ENCODE measurements around the gene MRPS25. TPM values are rescaled to one million over a fixed set of nuclear protein-coding genes. Genes with fewer than 3 reads are reported as not detected.

Gene MRPS25
- polyA plus RNA-seq, 1 donor (not counting 4 experiments of a cell fraction or from before 2014, with no cell fraction given), result 54.5 TPM

DNA sequence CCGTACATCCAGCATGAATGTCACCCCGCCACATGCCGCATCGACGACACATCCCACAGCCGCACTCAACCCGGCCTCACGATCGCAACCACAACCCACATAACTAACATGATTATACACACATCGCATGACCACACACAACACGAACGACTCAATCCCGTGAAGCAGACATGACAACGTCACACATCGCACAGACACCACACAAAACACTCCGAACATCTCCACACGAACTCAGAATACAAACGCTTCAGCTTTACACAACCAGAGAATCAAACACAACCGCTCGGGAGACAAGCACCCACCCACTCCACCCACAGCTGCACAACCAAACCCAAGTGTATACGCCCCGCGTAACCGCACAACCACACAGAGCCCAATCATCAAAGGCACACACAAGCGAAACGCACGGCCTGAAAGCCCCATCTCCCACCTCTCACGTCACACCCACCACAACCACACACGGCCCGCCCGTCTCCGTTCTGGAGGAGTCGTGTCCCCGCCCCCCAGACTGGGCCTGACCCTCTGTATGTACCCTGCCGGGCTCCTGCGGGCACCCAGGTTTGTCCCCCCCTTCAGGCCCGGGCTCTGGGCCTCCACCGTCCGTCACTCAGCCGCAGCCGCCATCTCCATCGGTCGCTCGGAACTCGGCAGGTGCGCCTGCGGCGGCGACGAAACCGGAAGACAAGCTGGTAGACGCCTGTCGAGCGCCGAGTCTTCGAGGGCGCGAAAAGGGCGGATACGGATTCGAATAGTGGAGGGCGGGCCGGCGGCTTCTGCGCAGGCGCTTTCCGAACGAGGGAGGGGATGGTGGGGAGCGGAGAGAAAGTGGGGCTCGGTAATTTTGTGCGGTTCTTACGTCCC is 33.6 kb upstream of the MRPS25 start, which contains the start of gene RBSN:
Gene RBSN, minus strand, starts transcription at position 646 of the 861 bp plus-strand sequence. CDS start 3,028 bp downstream, outside the sequence.
- peak; percentile 59 for DNase-seq (ENCODE audit: low read depth, low spot score)
- peaks cover 22% of the 10 kb centered on the region for H3K79me2 ChIP-seq (ENCODE audit: control insufficient read depth, insufficient read depth, low read length)
- peak within 1 kb of the TSS; percentile 96 for H3K9ac ChIP-seq (ENCODE audit: control insufficient read depth, extremely low read depth, insufficient read depth, low read length)
- H3K27me3 ChIP-seq (ENCODE audit: control insufficient read depth, extremely low read depth, insufficient read depth, low read length), result no peaks in the 10 kb centered on the region
- H3K9me1 ChIP-seq (ENCODE audit: control insufficient read depth, extremely low read depth, insufficient read depth, low read length), result no peaks in the 10 kb centered on the region
- dilution Hi-C loops (cut with MboI; ENCODE audit: extremely low pct_ligation_motif_present, low sequenced_read_pairs), result no loop called here
- peaks cover 16% of the 10 kb centered on the region for H3K4me1 ChIP-seq (ENCODE audit: control insufficient read depth, extremely low read depth, insufficient read depth, low read length)
- no peaks in the 10 kb centered on the region for H3K9me3 ChIP-seq (ENCODE audit: control insufficient read depth, low read depth, low read length)
- H2AFZ ChIP-seq (ENCODE audit: control insufficient read depth, low read length), result peak within 1 kb of the TSS; percentile 99
- no peak for FAIRE-seq
- H4K20me1 ChIP-seq (ENCODE audit: control insufficient read depth, extremely low read depth, insufficient read depth, low read length), result no peaks in the 10 kb centered on the region
- H3K4me2 ChIP-seq (ENCODE audit: control insufficient read depth, extremely low read depth, insufficient read depth, low read depth, low read length), result peak within 1 kb of the TSS; percentile 100
- no peak for TF ChIP-seq EZH2 (IDR thresholded peaks at IDR 0.05; ENCODE audit: low read length)
- TF ChIP-seq, protein P1, sequence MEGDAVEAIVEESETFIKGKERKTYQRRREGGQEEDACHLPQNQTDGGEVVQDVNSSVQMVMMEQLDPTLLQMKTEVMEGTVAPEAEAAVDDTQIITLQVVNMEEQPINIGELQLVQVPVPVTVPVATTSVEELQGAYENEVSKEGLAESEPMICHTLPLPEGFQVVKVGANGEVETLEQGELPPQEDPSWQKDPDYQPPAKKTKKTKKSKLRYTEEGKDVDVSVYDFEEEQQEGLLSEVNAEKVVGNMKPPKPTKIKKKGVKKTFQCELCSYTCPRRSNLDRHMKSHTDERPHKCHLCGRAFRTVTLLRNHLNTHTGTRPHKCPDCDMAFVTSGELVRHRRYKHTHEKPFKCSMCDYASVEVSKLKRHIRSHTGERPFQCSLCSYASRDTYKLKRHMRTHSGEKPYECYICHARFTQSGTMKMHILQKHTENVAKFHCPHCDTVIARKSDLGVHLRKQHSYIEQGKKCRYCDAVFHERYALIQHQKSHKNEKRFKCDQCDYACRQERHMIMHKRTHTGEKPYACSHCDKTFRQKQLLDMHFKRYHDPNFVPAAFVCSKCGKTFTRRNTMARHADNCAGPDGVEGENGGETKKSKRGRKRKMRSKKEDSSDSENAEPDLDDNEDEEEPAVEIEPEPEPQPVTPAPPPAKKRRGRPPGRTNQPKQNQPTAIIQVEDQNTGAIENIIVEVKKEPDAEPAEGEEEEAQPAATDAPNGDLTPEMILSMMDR (optimal IDR thresholded peaks at IDR 0.05 in 1 of 3, IDR thresholded peaks at IDR 0.05 in 1 of 3, conservative IDR thresholded peaks at IDR 0.05 in 1 of 3; ENCODE audit: extremely low read depth in 1 of 3, insufficient read depth in 2 of 3, low read length in 3 of 3), result no peak
- peak within 1 kb of the TSS; percentile 94 to 100 (median 99) for H3K4me3 ChIP-seq (ENCODE audit: control insufficient read depth in 2 of 3, extremely low read depth in 1 of 3, insufficient read depth in 2 of 3, low read depth in 1 of 3, low read length in 3 of 3)
- H3K27ac ChIP-seq (ENCODE audit: control insufficient read depth, insufficient read depth, low read length), result peak within 1 kb of the TSS; percentile 91
- H3K36me3 ChIP-seq (ENCODE audit: control insufficient read depth in 2 of 2, extremely low read depth in 1 of 2, insufficient read depth in 2 of 2, low read length in 2 of 2), result peaks cover 6 to 11% of the 10 kb centered on the region in 2 experiments

DNA sequence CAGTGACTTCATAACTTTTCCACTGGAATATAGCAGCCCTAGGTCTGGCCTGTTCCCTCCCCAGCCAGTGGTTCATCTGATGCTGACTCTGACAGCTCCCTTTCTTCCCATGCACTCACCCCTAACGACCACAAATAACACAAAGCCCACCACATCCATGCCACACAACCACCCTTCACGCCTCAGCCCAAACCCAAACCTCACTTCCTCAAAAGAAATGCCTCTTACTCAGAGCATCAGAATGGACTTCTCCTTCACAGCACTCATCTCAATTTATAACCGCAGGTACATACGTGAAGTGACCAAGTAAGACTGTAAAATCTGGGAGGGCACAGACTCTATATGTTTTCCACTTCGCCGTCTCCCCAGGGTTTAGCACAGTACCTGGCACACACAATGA is 32.8 kb upstream of the MRPS25 start:
- DNase-seq (ENCODE audit: low read depth, low spot score), result no peak
- no peak for TF ChIP-seq EZH2 (IDR thresholded peaks at IDR 0.05; ENCODE audit: low read length)
- TF ChIP-seq, protein P1 (optimal IDR thresholded peaks at IDR 0.05 in 1 of 3, IDR thresholded peaks at IDR 0.05 in 1 of 3, conservative IDR thresholded peaks at IDR 0.05 in 1 of 3; ENCODE audit: extremely low read depth in 1 of 3, insufficient read depth in 2 of 3, low read length in 3 of 3), result no peak
- peaks cover 6 to 12% of the 10 kb centered on the region in 2 experiments for H3K36me3 ChIP-seq (ENCODE audit: control insufficient read depth in 2 of 2, extremely low read depth in 1 of 2, insufficient read depth in 2 of 2, low read length in 2 of 2)
- H3K4me3 ChIP-seq (ENCODE audit: control insufficient read depth in 2 of 3, extremely low read depth in 1 of 3, insufficient read depth in 2 of 3, low read depth in 1 of 3, low read length in 3 of 3), result peak overlapping the region; percentile 94 to 100 (median 99)
- no peaks in the 10 kb centered on the region for H4K20me1 ChIP-seq (ENCODE audit: control insufficient read depth, extremely low read depth, insufficient read depth, low read length)
- no peaks in the 10 kb centered on the region for H3K9me3 ChIP-seq (ENCODE audit: control insufficient read depth, low read depth, low read length)
- H3K4me2 ChIP-seq (ENCODE audit: control insufficient read depth, extremely low read depth, insufficient read depth, low read depth, low read length), result peak overlapping the region; percentile 97
- dilution Hi-C loops (cut with MboI; ENCODE audit: extremely low pct_ligation_motif_present, low sequenced_read_pairs), result no loop called here
- peaks cover 22% of the 10 kb centered on the region for H3K79me2 ChIP-seq (ENCODE audit: control insufficient read depth, insufficient read depth, low read length)
- H3K9ac ChIP-seq (ENCODE audit: control insufficient read depth, extremely low read depth, insufficient read depth, low read length), result peak overlapping the region; percentile 96
- H3K27me3 ChIP-seq (ENCODE audit: control insufficient read depth, extremely low read depth, insufficient read depth, low read length), result no peaks in the 10 kb centered on the region
- peaks cover 16% of the 10 kb centered on the region for H3K4me1 ChIP-seq (ENCODE audit: control insufficient read depth, extremely low read depth, insufficient read depth, low read length)
- no peak for FAIRE-seq
- H3K27ac ChIP-seq (ENCODE audit: control insufficient read depth, insufficient read depth, low read length), result peak overlapping the region; percentile 91
- H2AFZ ChIP-seq (ENCODE audit: control insufficient read depth, low read length), result no peak overlapping the region
- no peaks in the 10 kb centered on the region for H3K9me1 ChIP-seq (ENCODE audit: control insufficient read depth, extremely low read depth, insufficient read depth, low read length)

Data from keratinocyte (primary cell).